ENCODE results near the gene HERPUD2.
"Not testable (repeated sequence)": the region's sequence is repeated elsewhere in the genome, so short reads cannot be mapped to it uniquely, and the experiment has no call there.

Gene HERPUD2

GRCh38 chr7:35670856-35671569 is 23.9 kb downstream of the HERPUD2 start:
- TF ChIP-seq MAX (IDR thresholded peaks at IDR 0.05; ENCODE audit: low read depth, low read length): no peak
- TF ChIP-seq CTCF (IDR thresholded peaks at IDR 0.05; ENCODE audit: low read depth, low read length): no peak
- no peak overlapping the region for H3K4me3 ChIP-seq (ENCODE audit: low read depth, low read length)
- no peak for DNase-seq (ENCODE audit: low read depth)

GRCh38 chr7:35660411-35660810 is 34.5 kb downstream of the HERPUD2 start:
- not testable (repeated sequence) for H3K4me3 ChIP-seq (ENCODE audit: low read depth, low read length); DNase-seq (ENCODE audit: low read depth)

- DNase-seq (ENCODE audit: low read depth): no peak
- no peak for TF ChIP-seq POLR2A (IDR thresholded peaks at IDR 0.05; ENCODE audit: extremely low read depth, insufficient read length)
- TF ChIP-seq CTCF (IDR thresholded peaks at IDR 0.05; ENCODE audit: low read depth, low read length): no peak
- no peak for TF ChIP-seq MYC (IDR thresholded peaks at IDR 0.05; ENCODE audit: low read depth, low read length)
- TF ChIP-seq MAX (IDR thresholded peaks at IDR 0.05; ENCODE audit: low read depth, low read length): no peak
- H3K4me3 ChIP-seq (ENCODE audit: low read depth, low read length): no peak overlapping the region
Measured at GRCh38 chr7:35658606-35659201, 36.2 kb downstream of the HERPUD2 start.

- TF ChIP-seq POLR2A (IDR thresholded peaks at IDR 0.05; ENCODE audit: extremely low read depth, insufficient read length): no peak
- no peak for TF ChIP-seq MAX (IDR thresholded peaks at IDR 0.05; ENCODE audit: low read depth, low read length)
- DNase-seq (ENCODE audit: low read depth): no peak
- no peak overlapping the region for H3K4me3 ChIP-seq (ENCODE audit: low read depth, low read length)
Measured at GRCh38 chr7:35657125-35657524, 37.8 kb downstream of the HERPUD2 start.

- not testable (repeated sequence) for DNase-seq (ENCODE audit: low read depth); H3K4me3 ChIP-seq (ENCODE audit: low read depth, low read length)
Measured at GRCh38 chr7:35654558-35654957, 40.4 kb downstream of the HERPUD2 start.

- no peak overlapping the region for H3K4me3 ChIP-seq (ENCODE audit: low read depth, low read length)
- no peak for DNase-seq (ENCODE audit: low read depth)
- TF ChIP-seq POLR2A (IDR thresholded peaks at IDR 0.05; ENCODE audit: extremely low read depth, insufficient read length) (no peak), CTCF (IDR thresholded peaks at IDR 0.05; ENCODE audit: low read depth, low read length) (no peak), MAX (IDR thresholded peaks at IDR 0.05; ENCODE audit: low read depth, low read length) (no peak), MYC (IDR thresholded peaks at IDR 0.05; ENCODE audit: low read depth, low read length) (no peak)
Measured at GRCh38 chr7:35652124-35652523, 42.8 kb downstream of the HERPUD2 start.

GRCh38 chr7:35650751-35651150 is 44.2 kb downstream of the HERPUD2 start:
- H3K4me3 ChIP-seq (ENCODE audit: low read depth, low read length): no peak overlapping the region
- DNase-seq (ENCODE audit: low read depth): no peak
- no peak for TF ChIP-seq POLR2A (IDR thresholded peaks at IDR 0.05; ENCODE audit: extremely low read depth, insufficient read length)
- no peak for TF ChIP-seq CTCF (IDR thresholded peaks at IDR 0.05; ENCODE audit: low read depth, low read length)
- TF ChIP-seq MYC (IDR thresholded peaks at IDR 0.05; ENCODE audit: low read depth, low read length): no peak
- TF ChIP-seq MAX (IDR thresholded peaks at IDR 0.05; ENCODE audit: low read depth, low read length): no peak

Data from NB4 (cell line).